H4 (cell line): ENCODE results near the gene PGAP3. TPM values are rescaled to one million over a fixed set of nuclear protein-coding genes. Genes with fewer than 3 reads are reported as not detected.

Experiments
- DNase-seq: peaks from one replicate; pipeline ENCODE4 v3.0.0-alpha.2; 2015; ENCODE audit warnings: low spot score
- total RNA-seq: library from RNA; depleted of rRNA; stranded (reverse); fragments of >200 nt; shearing (Covaris generic); gene quantifications from 2 replicates; pipeline ENCODE4 v1.2.3, GENCODE V29; 2014

PGAP3 gene
- total RNA-seq, 1 experiment from 2014 or later: 10.9 TPM

GRCh38 chr17:39672522-39673334, 15.1 kb downstream of the PGAP3 start:
- no peak for DNase-seq

GRCh38 chr17:39671651-39672521, 16.0 kb downstream of the PGAP3 start:
- DNase-seq: no peak

- no peak for DNase-seq
Measured at GRCh38 chr17:39670746-39671145, 17.1 kb downstream of the PGAP3 start.

GRCh38 chr17:39669897-39670735, 17.7 kb downstream of the PGAP3 start:
- DNase-seq: no peak

- DNase-seq: no peak
Measured at GRCh38 chr17:39667945-39668924, 19.6 kb downstream of the PGAP3 start, which contains the start of gene PNMT. Gene PNMT (plus strand): TSS chr17:39668453. CDS start chr17:39668476, 23 bp downstream.

GRCh38 chr17:39667262-39667944, 20.5 kb downstream of the PGAP3 start:
- no peak for DNase-seq

GRCh38 chr17:39666601-39667261, 21.1 kb downstream of the PGAP3 start:
- DNase-seq: no peak

- no peak for DNase-seq
Measured at GRCh38 chr17:39666231-39666600, 21.6 kb downstream of the PGAP3 start.

GRCh38 chr17:39665642-39666224, 22.1 kb downstream of the PGAP3 start:
- no peak for DNase-seq

- no peak for DNase-seq
Measured at GRCh38 chr17:39664581-39665561, 23.0 kb downstream of the PGAP3 start, which contains the start of gene TCAP. Gene TCAP (plus strand): TSS chr17:39665349. CDS start chr17:39665360, 11 bp downstream.

GRCh38 chr17:39663688-39664580, 23.9 kb downstream of the PGAP3 start:
- no peak for DNase-seq

GRCh38 chr17:39663340-39663687, 24.5 kb downstream of the PGAP3 start:
- no peak for DNase-seq

- DNase-seq: no peak
Measured at GRCh38 chr17:39662551-39663339, 25.1 kb downstream of the PGAP3 start.

- no peak for DNase-seq
Measured at GRCh38 chr17:39661744-39662541, 25.9 kb downstream of the PGAP3 start.
